A549 (cell line): ENCODE data around the gene FGF3. TPM values are rescaled to one million over a fixed set of nuclear protein-coding genes. Genes with fewer than 3 reads are reported as not detected.

Source experiments
- ATAC-seq, 2 experiments: fragments of 200-7000 bp in 1 of 2; fragments of >200 bp in 1 of 2; cut with Nextera tagmentation in 1 of 2; cut with Tn5 transposase in 1 of 2; 3 replicates each; pipeline versions ENCODE4 v1.8.0 to v1.9.1; 2018 to 2020; ENCODE audit warnings: mild to moderate bottlenecking in 1 of 2, moderate library complexity in 1 of 2
- CTCF ChIA-PET: fragments of 300-600 bp; sonication (Branson Sonifier 250); formaldehyde crosslinking; extraction: SDS; loops from one replicate; lab custom pipeline; 2021; ENCODE audit warnings: antibody characterized with exemption, inconsistent platforms; lab: Yijun Ruan, JAX
- POLR2A ChIA-PET: fragments of 350-600 bp; formaldehyde crosslinking; extraction: SDS; loops from one replicate; lab custom pipeline; 2021; ENCODE audit warnings: antibody characterized with exemption, inconsistent platforms; lab: Yijun Ruan, JAX
- DNase-seq, 2 experiments: peaks; one replicate each; pipeline versions ENCODE4 v3.0.0 to v3.0.0-alpha.2; 2011 to 2016; ENCODE audit warnings: low read depth in 1 of 2, low spot score in 1 of 2
- FAIRE-seq: peaks from 2 replicates; lab custom pipeline; 2011; peaks lifted over from hg19 to GRCh38; lab: Jason Lieb, UNC
- H3K27ac ChIP-seq, 2 experiments: fragments of >200 bp; sonication (Bioruptor Twin); formaldehyde crosslinking; 3 replicates each; pipeline ENCODE4 v1.5.1; 2016 to 2017
- H3K4me1 ChIP-seq: fragments of >200 bp; sonication (Bioruptor Twin); formaldehyde crosslinking; 3 replicates; pipeline ENCODE4 v1.6.1; 2016
- H3K4me2 ChIP-seq: fragments of >200 bp; sonication (Bioruptor Twin); formaldehyde crosslinking; 3 replicates; pipeline ENCODE4 v1.6.1; 2016
- H3K4me3 ChIP-seq: fragments of >200 bp; sonication (Bioruptor Twin); formaldehyde crosslinking; 3 replicates; pipeline ENCODE4 v1.5.1; 2016
- H3K9me3 ChIP-seq: fragments of >200 bp; sonication (Bioruptor Twin); formaldehyde crosslinking; 3 replicates; pipeline ENCODE4 v1.6.1; 2016
- CBX2 ChIP-seq: fragments of 200-600 bp; sonication (generic); IDR thresholded peaks from 2 replicates; pipeline ENCODE4 v1.6.1; 2016; ENCODE audit warnings: low read depth, mild to moderate bottlenecking, borderline replicate concordance
- CHD2 ChIP-seq: fragments of 150-350 bp; IDR thresholded peaks from 2 replicates; pipeline ENCODE4 v1.6.1; 2014; ENCODE audit warnings: low read length; ENCODE audit not compliant: partially characterized antibody
- CHD4 ChIP-seq: fragments of 200-600 bp; sonication (generic); IDR thresholded peaks from 2 replicates; pipeline ENCODE4 v1.6.1; 2016; ENCODE audit warnings: antibody characterized with exemption, mild to moderate bottlenecking, borderline replicate concordance
- CTCF ChIP-seq: fragments of >200 bp; sonication (Bioruptor Twin); formaldehyde crosslinking; IDR thresholded peaks from 3 replicates; pipeline ENCODE4 v1.5.1; 2016
- EHF ChIP-seq: fragments of 250-450 bp; sonication (Bioruptor Pico); IDR thresholded peaks from 2 replicates; pipeline ENCODE4 v1.5.0; 2020; ENCODE audit warnings: mild to moderate bottlenecking
- FOSB ChIP-seq: fragments of 250-450 bp; sonication (Bioruptor Pico); IDR thresholded peaks from 2 replicates; pipeline ENCODE4 v1.5.0; 2020; ENCODE audit warnings: mild to moderate bottlenecking, moderate library complexity
- FOSL2 ChIP-seq, 2 experiments: fragments of 450-650 bp in 1 of 2; fragments of >200 bp in 1 of 2; sonication (Bioruptor Twin) in 1 of 2; formaldehyde crosslinking; IDR thresholded peaks; 2 replicates each; pipeline versions ENCODE4 v1.5.0 to v1.6.1; 2016 to 2020; ENCODE audit warnings: mild to moderate bottlenecking in 1 of 2, moderate library complexity in 1 of 2
- JUNB ChIP-seq: fragments of >200 bp; sonication (Bioruptor Twin); formaldehyde crosslinking; IDR thresholded peaks from 2 replicates; pipeline ENCODE4 v1.6.1; 2016
- KDM1A ChIP-seq: fragments of 200-600 bp; sonication (generic); IDR thresholded peaks from 2 replicates; pipeline ENCODE4 v1.6.1; 2016; ENCODE audit warnings: low read depth, mild to moderate bottlenecking
- NFE2L2 ChIP-seq: fragments of 150-350 bp; conservative IDR thresholded peaks from 2 replicates; pipeline ENCODE4 v1.6.1; 2014; ENCODE audit warnings: low read length
- PHF8 ChIP-seq: fragments of 200-600 bp; sonication (generic); IDR thresholded peaks from 2 replicates; pipeline ENCODE4 v1.6.1; 2016; ENCODE audit warnings: low read depth, mild to moderate bottlenecking, antibody characterized with exemption, moderate library complexity, borderline replicate concordance
- POLR2A ChIP-seq: IDR thresholded peaks from 2 replicates; pipeline ENCODE4 v1.6.1; 2012; ENCODE audit warnings: mild to moderate bottlenecking, low read length
- RAD21 ChIP-seq, 2 experiments: fragments of >200 bp in 1 of 2; sonication (Bioruptor Twin) in 1 of 2; formaldehyde crosslinking in 1 of 2; IDR thresholded peaks in 1 of 2; conservative IDR thresholded peaks in 1 of 2; 2 replicates in 1 of 2; 3 replicates in 1 of 2; pipeline ENCODE4 v1.6.1; 2012 to 2018; ENCODE audit warnings: inconsistent platforms in 1 of 2
- RARB ChIP-seq: fragments of 250-450 bp; sonication (Bioruptor Pico); IDR thresholded peaks from 2 replicates; pipeline ENCODE4 v1.8.0; 2021; ENCODE audit warnings: mild to moderate bottlenecking, moderate library complexity
- RCOR1 ChIP-seq: fragments of 150-350 bp; IDR thresholded peaks from 2 replicates; pipeline ENCODE4 v1.6.1; 2014; ENCODE audit warnings: antibody characterized with exemption, low read length, low read depth
- RNF2 ChIP-seq: fragments of 200-600 bp; sonication (generic); IDR thresholded peaks from 2 replicates; pipeline ENCODE4 v1.6.1; 2016; ENCODE audit warnings: low read depth, mild to moderate bottlenecking, antibody characterized with exemption, moderate library complexity, borderline replicate concordance
- USF2 ChIP-seq: fragments of 450-650 bp; IDR thresholded peaks from 2 replicates; pipeline ENCODE4 v1.6.1; 2014; ENCODE audit warnings: antibody characterized with exemption
- ZC3H11A ChIP-seq: fragments of 450-650 bp; IDR thresholded peaks from 2 replicates; pipeline ENCODE4 v1.6.1; 2014; ENCODE audit warnings: antibody characterized with exemption, mild to moderate bottlenecking
- WGBS: methylation state at CpG from one replicate; pipeline ENCODE4 v1.1.6; 2017; ENCODE audit errors: missing lambda C conversion rate; 5-methylcytosine and 5-hydroxymethylcytosine counted together
- polyA plus RNA-seq, 4 experiments: library from polyadenylated mRNA; depleted of rRNA in 3 of 4; stranded (reverse); fragments of >200 nt; fragmentation: RNase III in 1 of 4; extraction: RNeasy Plus Mini Kit Qiagen cat#74134 plus additional on column Dnase treatment in 1 of 4; gene quantifications; 2 replicates in 3 of 4; 3 replicates in 1 of 4; pipeline ENCODE4 v1.2.3, GENCODE V29; 2011 to 2017

FGF3 gene
- polyA plus RNA-seq, 2 of the 4 experiments (the other 2 are of a cell fraction): not detected

- ATAC-seq (no peak), DNase-seq (no peak), FAIRE-seq (no peak)
- POLR2A ChIA-PET: no interaction called here
- no peak overlapping the region for H3K27ac ChIP-seq
- H3K4me2 ChIP-seq: no peak overlapping the region
- CTCF ChIA-PET: interaction anchor here (0.6 kb wide), 1 partner anchor 24 kb away, joined by 3 read pairs; no protein-coding TSS in a partner anchor
- no peak overlapping the region for H3K4me3 ChIP-seq
- no peaks in the 10 kb centered on the region for H3K9me3 ChIP-seq
- H3K4me1 ChIP-seq: no peaks in the 10 kb centered on the region
- WGBS: 59% methylated on average over 9 of the region's 9 CpGs
- no peak for TF ChIP-seq POLR2A
Measured at GRCh38 chr11:69807106-69807815, 12.0 kb downstream of the FGF3 start.

GRCh38 chr11:69804769-69805508 lies 14.3 kb downstream of the FGF3 start:
- Histone ChIP-seq H3K9me3 (no peaks in the 10 kb centered on the region; the same call in 2 of the 3 replicates), H3K27ac (no peak overlapping the region), H3K4me2 (no peak overlapping the region), H3K4me1 (no peaks in the 10 kb centered on the region), H3K4me3 (no peak overlapping the region)
- ChIA-PET CTCF (interaction anchor here (0.5 kb wide), 1 partner anchor 60 kb away, joined by 3 read pairs; no protein-coding TSS in a partner anchor), POLR2A (no interaction called here)
- WGBS: 37% methylated on average over 19 of the region's 19 CpGs
- ATAC-seq: no peak
- TF ChIP-seq CTCF (no peak), EHF (CRISPR knock-in tag) (no peak), ZC3H11A (no peak), JUNB (no peak), PHF8 (no peak), RNF2 (no peak), NFE2L2 (no peak), RCOR1 (no peak), USF2 (no peak)
- TF ChIP-seq, all 56 proteins: peak for 0
- FAIRE-seq (no peak), DNase-seq (no peak)

GRCh38 chr11:69803604-69804218 lies 15.5 kb downstream of the FGF3 start:
- no peak for TF ChIP-seq CHD4
- no peak for TF ChIP-seq KDM1A
- TF ChIP-seq RNF2: no peak
- no peak for TF ChIP-seq CBX2
- TF ChIP-seq CTCF: no peak
- no peak for TF ChIP-seq RAD21 (conservative IDR thresholded peaks at IDR 0.05 in 1 of 2, IDR thresholded peaks at IDR 0.05 in 1 of 2)
- TF ChIP-seq FOSL2 (IDR thresholded peaks at IDR 0.05): no peak
- TF ChIP-seq FOSL2 (CRISPR knock-in tag; IDR thresholded peaks at IDR 0.05): no peak
- no peak for TF ChIP-seq RARB (CRISPR knock-in tag)
- no peak for TF ChIP-seq FOSB (CRISPR knock-in tag)
- no peak for TF ChIP-seq CHD2
- TF ChIP-seq NFE2L2: no peak
- FAIRE-seq (no peak), DNase-seq (no peak), ATAC-seq (no peak)
- Histone ChIP-seq H3K4me1 (no peaks in the 10 kb centered on the region), H3K4me3 (no peak overlapping the region), H3K4me2 (no peak overlapping the region), H3K27ac (no peak overlapping the region), H3K9me3 (no peaks in the 10 kb centered on the region; the same call in 2 of the 3 replicates)
- CTCF ChIA-PET: interaction anchor here (0.8 to 1.1 kb wide), 2 partner anchors 10 to 26 kb away, joined by 3 read pairs; no protein-coding TSS in a partner anchor
- POLR2A ChIA-PET: no interaction called here
